Omental fat pad (tissue), 4 donors: Measurements from ENCODE around the gene ATP6V0D1. TPM values are rescaled to one million over a fixed set of nuclear protein-coding genes. Genes with fewer than 3 reads are reported as not detected.

Experiments
- ATAC-seq: fragments of 150-250 bp; one replicate; pipeline ENCODE4 v1.9.1; 2016; ENCODE audit warnings: mild to moderate bottlenecking, moderate library complexity; ENCODE audit not compliant: low FRiP score
- DNase-seq: peaks from one replicate; pipeline ENCODE4 v3.0.0-alpha.2; 2019; ENCODE audit warnings: low spot score
- CTCF ChIP-seq, 3 donors: fragments of 450-650 bp; IDR thresholded peaks; one replicate each; pipeline ENCODE4 v1.5.1; 2016 to 2017; ENCODE audit warnings: antibody characterized with exemption in 3 of 3, mild to moderate bottlenecking in 3 of 3, moderate library complexity in 2 of 3
- total RNA-seq, 4 donors: library from RNA; depleted of rRNA; stranded (reverse); fragments of >200 nt; gene quantifications; one replicate each; pipeline ENCODE4 v1.1.0, GENCODE V29; 2016

Gene ATP6V0D1
- total RNA-seq: 100 to 1,000 TPM in 3 of 4 donors, 10 to 100 TPM in 1; 67.8 to 154 (median 124) TPM

DNA sequence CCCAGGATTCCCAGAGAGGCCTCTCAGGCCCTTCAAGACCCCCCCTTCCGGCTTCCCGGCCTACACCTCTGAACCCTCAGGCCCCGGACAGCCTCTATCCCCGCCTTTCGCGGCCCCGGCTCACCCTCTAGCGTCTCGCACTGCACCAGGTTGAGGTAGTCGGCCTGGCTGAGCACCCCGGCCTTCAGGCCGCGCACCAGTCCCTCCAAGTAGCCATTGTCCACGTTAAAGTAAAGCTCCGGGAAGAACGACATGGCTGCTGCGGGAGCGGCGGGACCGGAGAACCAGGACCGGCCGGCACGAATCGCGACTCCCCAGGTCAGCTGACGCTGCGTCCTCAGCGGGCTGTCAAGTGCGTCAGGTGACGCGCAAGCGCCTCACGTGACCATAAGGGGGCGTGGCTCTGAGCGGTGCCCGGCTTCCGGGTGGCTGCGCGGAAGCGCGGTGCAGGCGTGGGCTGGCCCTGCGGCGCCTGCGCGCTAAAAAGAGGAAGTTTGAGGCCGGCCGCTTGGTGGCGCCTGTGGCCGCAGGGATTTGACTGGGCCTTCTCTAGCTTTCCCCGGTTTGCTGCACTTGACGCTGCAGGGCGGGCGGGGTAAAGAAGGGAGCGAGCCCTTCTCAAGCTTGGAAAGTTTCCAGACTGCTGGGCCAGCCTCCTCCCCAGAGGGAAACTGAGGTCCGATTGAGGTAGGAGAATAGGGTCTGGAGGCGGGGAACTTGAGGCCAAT lies at the start of gene ATP6V0D1:
Gene ATP6V0D1 (minus strand): TSS at position 325 of the 728 bp plus-strand sequence. CDS start 71 bp downstream, at position 254.
- ATAC-seq: peak; percentile 93
- peak; percentile 98 for DNase-seq

GRCh38 chr16:67530013-67530939 lies 49.3 kb upstream of the ATP6V0D1 start:
- ATAC-seq (peak; percentile 80), DNase-seq (no peak)
- TF ChIP-seq CTCF (IDR thresholded peaks at IDR 0.05): no peak

More for the DNA sequence above, at the start of gene ATP6V0D1:
- TF ChIP-seq CTCF (IDR thresholded peaks at IDR 0.05): peak in 2 of 3 donors; percentile 20 to 64

- DNase-seq (no peak), ATAC-seq (peak; percentile 5)
- TF ChIP-seq CTCF (IDR thresholded peaks at IDR 0.05): no peak
Measured at GRCh38 chr16:67529582-67530012, 48.6 kb upstream of the ATP6V0D1 start.

- DNase-seq (no peak), ATAC-seq (peak; percentile 15)
- TF ChIP-seq CTCF (IDR thresholded peaks at IDR 0.05): no peak
Measured at GRCh38 chr16:67528870-67529581, 48.1 kb upstream of the ATP6V0D1 start.

GRCh38 chr16:67528222-67528869 lies 47.4 kb upstream of the ATP6V0D1 start, which contains the start of gene RIPOR1:
RIPOR1 (plus strand) TSS chr16:67528829; CDS start chr16:67538447, 9,618 bp downstream.
- ATAC-seq: peak; percentile 28
- DNase-seq: no peak
- no peak for TF ChIP-seq CTCF (IDR thresholded peaks at IDR 0.05)

- no peak for TF ChIP-seq CTCF (IDR thresholded peaks at IDR 0.05)
- DNase-seq: no peak
- ATAC-seq: no peak
Measured at GRCh38 chr16:67526149-67526791, 45.3 kb upstream of the ATP6V0D1 start.
